KBM-7 (cell line): ENCODE measurements around the gene GAS7.
"Not testable (repeated sequence)": the region's sequence is repeated elsewhere in the genome, so short reads cannot be mapped to it uniquely, and the experiment has no call there.

Experiments
- DNase-seq: peaks from one replicate; pipeline ENCODE4 v3.0.0-alpha.2; 2015
- in situ Hi-C: fragments of 300-500 bp; cut with MboI; formaldehyde crosslinking; loops from 2 replicates; pipeline ENCODE4 v1.14.3; 2020; ENCODE audit warnings: low sequenced_read_pairs, low pct_unique_long_range_greater_than_20kb, mixed read lengths

GAS7 gene

GRCh38 chr17:9941305-9941704, 257.1 kb downstream of the GAS7 start:
- no peak for DNase-seq
- in situ Hi-C loops: loop anchor here (25.0 kb wide), 1 partner anchor 421 kb away; the partner anchor contains the start of gene MYH13

GRCh38 chr17:9940841-9941240, 257.6 kb downstream of the GAS7 start:
- in situ Hi-C loops: loop anchor here (25.0 kb wide), 1 partner anchor 421 kb away; the partner anchor contains the start of gene MYH13
- DNase-seq: no peak

GRCh38 chr17:9938764-9939163, 259.6 kb downstream of the GAS7 start:
- no peak for DNase-seq
- in situ Hi-C loops: loop anchor here (25.0 kb wide), 1 partner anchor 424 kb away; the partner anchor contains the start of gene MYH13

GRCh38 chr17:9937901-9938300, 260.5 kb downstream of the GAS7 start:
- DNase-seq: peak; percentile 23
- in situ Hi-C loops: loop anchor here (25.0 kb wide), 1 partner anchor 424 kb away; the partner anchor contains the start of gene MYH13

GRCh38 chr17:9937241-9937761, 261.1 kb downstream of the GAS7 start:
- DNase-seq: no peak
- in situ Hi-C loops: loop anchor here (25.0 kb wide), 1 partner anchor 425 kb away; the partner anchor contains the start of gene MYH13

- no peak for DNase-seq
- in situ Hi-C loops: loop anchor here (25.0 kb wide), 1 partner anchor 426 kb away; the partner anchor contains the start of gene MYH13
Measured at GRCh38 chr17:9936095-9936494, 262.3 kb downstream of the GAS7 start.

- DNase-seq: no peak
- in situ Hi-C loops: loop anchor here (25.0 kb wide), 1 partner anchor 427 kb away; the partner anchor contains the start of gene MYH13
Measured at GRCh38 chr17:9935408-9935807, 263.0 kb downstream of the GAS7 start.

- DNase-seq: no peak
- in situ Hi-C loops: loop anchor here (25.0 kb wide), 1 partner anchor 428 kb away; the partner anchor contains the start of gene MYH13
Measured at GRCh38 chr17:9934331-9934730, 264.1 kb downstream of the GAS7 start.

- no peak for DNase-seq
Measured at GRCh38 chr17:9932491-9932890, 265.9 kb downstream of the GAS7 start.

GRCh38 chr17:9931144-9931741, 267.2 kb downstream of the GAS7 start:
- DNase-seq: no peak
- in situ Hi-C loops: loop anchor here (25.0 kb wide), 1 partner anchor 431 kb away; the partner anchor contains the start of gene MYH13

More at GRCh38 chr17:9932491-9932890, 265.9 kb downstream of the GAS7 start:
- in situ Hi-C loops: loop anchor here (25.0 kb wide), 1 partner anchor 430 kb away; the partner anchor contains the start of gene MYH13

- in situ Hi-C loops: loop anchor here (25.0 kb wide), 1 partner anchor 432 kb away; the partner anchor contains the start of gene MYH13
- DNase-seq: no peak
Measured at GRCh38 chr17:9929871-9930270, 268.5 kb downstream of the GAS7 start.

- in situ Hi-C loops: loop anchor here (25.0 kb wide), 1 partner anchor 434 kb away; the partner anchor contains the start of gene MYH13
- peak; percentile 41 for DNase-seq
Measured at GRCh38 chr17:9928601-9929333, 269.6 kb downstream of the GAS7 start.

- in situ Hi-C loops: loop anchor here (25.0 kb wide), 1 partner anchor 436 kb away; the partner anchor contains the start of gene MYH13
- no peak for DNase-seq
Measured at GRCh38 chr17:9926150-9926804, 272.1 kb downstream of the GAS7 start.

GRCh38 chr17:9925457-9925856, 272.9 kb downstream of the GAS7 start:
- no peak for DNase-seq
- in situ Hi-C loops: loop anchor here (25.0 kb wide), 1 partner anchor 437 kb away; the partner anchor contains the start of gene MYH13

GRCh38 chr17:9924735-9925191, 273.6 kb downstream of the GAS7 start:
- DNase-seq: peak; percentile 74
- in situ Hi-C loops: loop anchor here (25.0 kb wide), 2 partner anchors 438 to 688 kb away; partner anchors contain the start of gene MYH13

- in situ Hi-C loops: loop anchor here (25.0 kb wide), 1 partner anchor 690 kb away; no protein-coding TSS in a partner anchor
- DNase-seq: no peak
Measured at GRCh38 chr17:9922012-9922848, 276.2 kb downstream of the GAS7 start.

- DNase-seq: not testable (repeated sequence)
- in situ Hi-C loops: loop anchor here (25.0 kb wide), 1 partner anchor 691 kb away; no protein-coding TSS in a partner anchor
Measured at GRCh38 chr17:9921216-9921615, 277.2 kb downstream of the GAS7 start.
